H9 (cell line): ENCODE data around the gene POLA1. TPM values are rescaled to one million over a fixed set of nuclear protein-coding genes. Genes with fewer than 3 reads are reported as not detected.

Experiments used
- DNase-seq: peaks from one replicate; pipeline ENCODE4 v3.0.0-alpha.2; 2017
- H2AFZ ChIP-seq: one replicate; pipeline ENCODE4 v1.6.1; 2013; ENCODE audit warnings: mild to moderate bottlenecking, low read length, control low read depth, moderate library complexity
- H2AK5ac ChIP-seq: 2 replicates; pipeline ENCODE4 v1.6.1; 2013; ENCODE audit warnings: low read length, control low read depth, mixed read lengths; ENCODE audit not compliant: insufficient read length
- H2BK120ac ChIP-seq: one replicate; pipeline ENCODE4 v1.6.1; 2013; ENCODE audit warnings: low read depth, mild to moderate bottlenecking, low read length, control low read depth, inconsistent platforms; ENCODE audit not compliant: poor library complexity, severe bottlenecking
- H2BK12ac ChIP-seq: 2 replicates; pipeline ENCODE4 v1.6.1; 2013; ENCODE audit warnings: low read length, control low read depth, mixed read lengths, low read depth; ENCODE audit not compliant: insufficient read length
- H2BK15ac ChIP-seq: 2 replicates; pipeline ENCODE4 v1.6.1; 2013; ENCODE audit warnings: low read depth, low read length, control low read depth
- H2BK20ac ChIP-seq: one replicate; pipeline ENCODE4 v1.6.1; 2013; ENCODE audit warnings: low read depth, mild to moderate bottlenecking, low read length, control low read depth, inconsistent platforms; ENCODE audit not compliant: poor library complexity, severe bottlenecking
- H2BK5ac ChIP-seq: 2 replicates; pipeline ENCODE4 v1.6.1; 2013; ENCODE audit warnings: low read length, control low read depth, mixed read lengths; ENCODE audit not compliant: insufficient read length
- H3K14ac ChIP-seq: 2 replicates; pipeline ENCODE4 v1.6.1; 2013; ENCODE audit warnings: low read length, control low read depth; ENCODE audit not compliant: insufficient read depth
- H3K18ac ChIP-seq: 2 replicates; pipeline ENCODE4 v1.6.1; 2013; ENCODE audit warnings: low read depth, mild to moderate bottlenecking, mixed read lengths, low read length, control low read depth; ENCODE audit not compliant: insufficient read length
- H3K23ac ChIP-seq: 2 replicates; pipeline ENCODE4 v1.6.1; 2013; ENCODE audit warnings: low read length, control low read depth, mixed read lengths, low read depth; ENCODE audit not compliant: insufficient read length
- H3K23me2 ChIP-seq: 2 replicates; pipeline ENCODE4 v1.6.1; 2013; ENCODE audit warnings: low read depth, mild to moderate bottlenecking, mixed read lengths, low read length, control low read depth; ENCODE audit not compliant: insufficient read length, poor library complexity, severe bottlenecking
- H3K27ac ChIP-seq: 2 replicates; pipeline ENCODE4 v1.5.1; 2013; ENCODE audit warnings: low read length, control low read depth, mixed read lengths, low read depth; ENCODE audit not compliant: insufficient read length
- H3K27me3 ChIP-seq: 2 replicates; pipeline ENCODE4 v1.6.1; 2013; ENCODE audit warnings: low read length, control low read depth, inconsistent platforms; ENCODE audit not compliant: insufficient read depth
- H3K4ac ChIP-seq: 2 replicates; pipeline ENCODE4 v1.6.1; 2013; ENCODE audit warnings: low read depth, mild to moderate bottlenecking, control low read depth, inconsistent platforms, low read length, moderate library complexity
- H3K4me1 ChIP-seq: 2 replicates; pipeline ENCODE4 v1.6.1; 2013; ENCODE audit warnings: low read length, control low read depth, inconsistent platforms; ENCODE audit not compliant: insufficient read depth
- H3K4me2 ChIP-seq: 2 replicates; pipeline ENCODE4 v1.6.1; 2013; ENCODE audit warnings: low read length, control low read depth, mixed read lengths; ENCODE audit not compliant: insufficient read length, insufficient read depth
- H3K56ac ChIP-seq: 2 replicates; pipeline ENCODE4 v1.6.1; 2013; ENCODE audit warnings: low read depth, mild to moderate bottlenecking, mixed read lengths, low read length, control low read depth; ENCODE audit not compliant: insufficient read length
- H3K79me1 ChIP-seq: 2 replicates; pipeline ENCODE4 v1.6.1; 2013; ENCODE audit warnings: low read depth, mild to moderate bottlenecking, moderate library complexity, low read length, control low read depth, inconsistent platforms; ENCODE audit not compliant: insufficient read depth, poor library complexity, severe bottlenecking
- H3K79me2 ChIP-seq: 2 replicates; pipeline ENCODE4 v1.6.1; 2013; ENCODE audit warnings: low read length, control low read depth, inconsistent platforms; ENCODE audit not compliant: insufficient read depth
- H3K9ac ChIP-seq: 2 replicates; pipeline ENCODE4 v1.6.1; 2013; ENCODE audit warnings: low read length, control low read depth, mixed read lengths; ENCODE audit not compliant: insufficient read length; ENCODE audit errors: extremely low read depth
- H3K9me3 ChIP-seq: one replicate; pipeline ENCODE4 v1.6.1; 2013; ENCODE audit warnings: low read depth, low read length, inconsistent platforms; ENCODE audit not compliant: control insufficient read depth
- H3T11ph ChIP-seq: one replicate; pipeline ENCODE4 v1.6.1; 2013; ENCODE audit warnings: mild to moderate bottlenecking, low read length, control low read depth, inconsistent platforms
- H4K20me1 ChIP-seq: one replicate; pipeline ENCODE4 v1.6.1; 2013; ENCODE audit not compliant: control insufficient read depth, insufficient read length, insufficient read depth
- H4K5ac ChIP-seq: 2 replicates; pipeline ENCODE4 v1.6.1; 2013; ENCODE audit warnings: low read depth, mild to moderate bottlenecking, mixed read lengths, low read length, control low read depth; ENCODE audit not compliant: insufficient read length
- H4K8ac ChIP-seq: replicated peaks from 2 replicates; pipeline ENCODE4 v1.6.1; 2013; ENCODE audit warnings: low read length, control low read depth, mixed read lengths, low read depth; ENCODE audit not compliant: insufficient read length
- H4K91ac ChIP-seq: 2 replicates; pipeline ENCODE4 v1.6.1; 2013; ENCODE audit warnings: low read depth, mild to moderate bottlenecking, moderate library complexity, mixed read lengths, low read length, control low read depth; ENCODE audit not compliant: insufficient read length
- H3K27ac Mint-ChIP-seq, 3 experiments: 2 replicates in 2 of 3; 3 replicates in 1 of 3; pipeline ENCODE4 v1.8.0; 2020 to 2021; ENCODE audit warnings: mixed read lengths in 3 of 3, mild to moderate bottlenecking in 1 of 3, moderate library complexity in 1 of 3
- H3K27me3 Mint-ChIP-seq: 2 replicates; pipeline ENCODE4 v1.8.0; 2021; ENCODE audit warnings: low read depth, mild to moderate bottlenecking, moderate library complexity, mixed read lengths
- H3K36me3 Mint-ChIP-seq, 3 experiments: 2 replicates in 2 of 3; 3 replicates in 1 of 3; pipeline ENCODE4 v1.8.0; 2020 to 2021; ENCODE audit warnings: low read depth in 3 of 3, mixed read lengths in 3 of 3; ENCODE audit not compliant: insufficient read depth in 1 of 3
- H3K4me1 Mint-ChIP-seq, 2 experiments: 2 replicates each; pipeline ENCODE4 v1.8.0; 2020; ENCODE audit warnings: mixed read lengths in 2 of 2
- H3K4me3 Mint-ChIP-seq, 2 experiments: 2 replicates in 1 of 2; 3 replicates in 1 of 2; pipeline ENCODE4 v1.8.0; 2020 to 2021; ENCODE audit warnings: mild to moderate bottlenecking in 2 of 2, mixed read lengths in 2 of 2, moderate library complexity in 1 of 2
- H3K9me3 Mint-ChIP-seq, 2 experiments: 2 replicates in 1 of 2; 3 replicates in 1 of 2; pipeline ENCODE4 v1.8.0; 2020; ENCODE audit warnings: mild to moderate bottlenecking in 2 of 2, mixed read lengths in 2 of 2, moderate library complexity in 1 of 2
- WGBS: extraction: QIAGEN DNeasy Blood & Tissue Kit; methylation state at CpG from one replicate; pipeline ENCODE4 v1.1.7; 2013; ENCODE audit warnings: missing lambda C conversion rate, low lambda C conversion rate, mixed read lengths; ENCODE audit not compliant: insufficient read length; ENCODE audit errors: extremely low coverage; 5-methylcytosine and 5-hydroxymethylcytosine counted together
- total RNA-seq: library from RNA; stranded (reverse); gene quantifications from 2 replicates; pipeline ENCODE4 v1.2.1, GENCODE V29; 2021
- TF ChIP-seq, protein P1 (sequence below): fragments of 200-600 bp; sonication (generic); conservative IDR thresholded peaks from 3 replicates; pipeline ENCODE4 v1.8.0; 2021; ENCODE audit warnings: antibody characterized with exemption, mild to moderate bottlenecking

The POLA1 gene
- total RNA-seq, 1 experiment from 2014 or later: 60.2 TPM

DNA sequence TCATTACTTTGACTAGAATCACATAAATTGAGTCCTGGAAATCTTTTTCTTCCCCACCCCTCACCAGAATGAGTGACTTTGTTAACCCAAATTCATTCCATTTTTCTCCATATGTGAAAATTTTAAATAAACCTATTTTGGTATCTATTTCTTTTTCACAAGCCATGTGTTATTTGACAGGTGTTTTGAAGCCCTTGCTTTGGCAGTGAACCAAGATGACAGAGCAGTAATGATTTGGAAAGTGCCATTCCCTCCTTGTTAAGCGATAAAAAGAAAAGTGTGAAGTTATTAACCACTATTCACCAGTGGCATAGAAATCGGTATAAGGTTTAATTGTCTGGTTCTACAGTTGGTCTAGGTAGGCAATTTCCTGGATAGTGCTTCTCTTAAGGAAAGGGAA lies 66.1 kb downstream of the POLA1 start:
- no peaks in the 10 kb centered on the region for H3K9me3 ChIP-seq
- H3K79me2 ChIP-seq: no peaks in the 10 kb centered on the region
- no peaks in the 10 kb centered on the region for H4K20me1 ChIP-seq
- no peak overlapping the region for H2BK15ac ChIP-seq
- no peak overlapping the region for H3K4ac ChIP-seq
- no peak overlapping the region for H3K4me3 Mint-ChIP-seq
- H3K23ac ChIP-seq: no peak overlapping the region
- H2BK120ac ChIP-seq: no peak overlapping the region
- no peak overlapping the region for H3K14ac ChIP-seq
- H3K36me3 Mint-ChIP-seq: peaks cover 33 to 84% (median 68%) of the 10 kb centered on the region in 3 experiments; a peak in 6 of 7 replicates
- no peak overlapping the region for H4K5ac ChIP-seq
- H3K79me1 ChIP-seq: peaks cover 3% of the 10 kb centered on the region
- no peak overlapping the region for H3K18ac ChIP-seq
- no peak overlapping the region for H2BK20ac ChIP-seq
- H4K8ac ChIP-seq: no peak overlapping the region
- no peak overlapping the region for H3K56ac ChIP-seq
- no peaks in the 10 kb centered on the region for H3K4me1 Mint-ChIP-seq
- no peak overlapping the region for H3K27ac Mint-ChIP-seq
- H3K4me1 ChIP-seq: no peaks in the 10 kb centered on the region
- no peak overlapping the region for H3T11ph ChIP-seq
- no peaks in the 10 kb centered on the region for H3K23me2 ChIP-seq
- no peak overlapping the region for H4K91ac ChIP-seq
- TF ChIP-seq, protein P1, sequence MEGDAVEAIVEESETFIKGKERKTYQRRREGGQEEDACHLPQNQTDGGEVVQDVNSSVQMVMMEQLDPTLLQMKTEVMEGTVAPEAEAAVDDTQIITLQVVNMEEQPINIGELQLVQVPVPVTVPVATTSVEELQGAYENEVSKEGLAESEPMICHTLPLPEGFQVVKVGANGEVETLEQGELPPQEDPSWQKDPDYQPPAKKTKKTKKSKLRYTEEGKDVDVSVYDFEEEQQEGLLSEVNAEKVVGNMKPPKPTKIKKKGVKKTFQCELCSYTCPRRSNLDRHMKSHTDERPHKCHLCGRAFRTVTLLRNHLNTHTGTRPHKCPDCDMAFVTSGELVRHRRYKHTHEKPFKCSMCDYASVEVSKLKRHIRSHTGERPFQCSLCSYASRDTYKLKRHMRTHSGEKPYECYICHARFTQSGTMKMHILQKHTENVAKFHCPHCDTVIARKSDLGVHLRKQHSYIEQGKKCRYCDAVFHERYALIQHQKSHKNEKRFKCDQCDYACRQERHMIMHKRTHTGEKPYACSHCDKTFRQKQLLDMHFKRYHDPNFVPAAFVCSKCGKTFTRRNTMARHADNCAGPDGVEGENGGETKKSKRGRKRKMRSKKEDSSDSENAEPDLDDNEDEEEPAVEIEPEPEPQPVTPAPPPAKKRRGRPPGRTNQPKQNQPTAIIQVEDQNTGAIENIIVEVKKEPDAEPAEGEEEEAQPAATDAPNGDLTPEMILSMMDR: no peak
- no peaks in the 10 kb centered on the region for H3K27me3 Mint-ChIP-seq
- no peaks in the 10 kb centered on the region for H3K9me3 Mint-ChIP-seq
- no peak overlapping the region for H2BK5ac ChIP-seq
- no peaks in the 10 kb centered on the region for H3K27me3 ChIP-seq
- no peak overlapping the region for H2AFZ ChIP-seq
- DNase-seq: no peak
- no peak overlapping the region for H3K4me2 ChIP-seq
- no peak overlapping the region for H3K9ac ChIP-seq
- no peak overlapping the region for H2AK5ac ChIP-seq
- H3K27ac ChIP-seq: no peak overlapping the region
- WGBS: no CpG with 5 or more reads among the region's 2 CpGs
- no peak overlapping the region for H2BK12ac ChIP-seq
